CD4-positive, alpha-beta memory T cell (primary cell): ENCODE results near the gene NF2. TPM values are rescaled to one million over a fixed set of nuclear protein-coding genes. Genes with fewer than 3 reads are reported as not detected.

Experiments used
- CTCF ChIA-PET: fragments of 350-600 bp; sonication (Branson Sonifier 250); formaldehyde crosslinking; loops from one replicate; lab custom pipeline; 2021; ENCODE audit warnings: inconsistent platforms; ENCODE audit not compliant: partially characterized antibody; lab: Charles Lee
- POLR2A ChIA-PET: fragments of 350-600 bp; sonication (Branson Sonifier 250); formaldehyde crosslinking; loops from one replicate; lab custom pipeline; 2021; ENCODE audit not compliant: partially characterized antibody; lab: Charles Lee
- DNase-seq, 5 donors: peaks; one replicate each; pipeline versions ENCODE4 v3.0.0 to v3.0.0-alpha.2; 2020 to 2022; ENCODE audit warnings: mixed read lengths in 1 of 5
- H3K27ac ChIP-seq: one replicate; pipeline ENCODE4 v1.7.0; 2013; ENCODE audit warnings: low read depth, low read length
- H3K27me3 ChIP-seq: 2 replicates; pipeline ENCODE4 v1.7.0; 2013; ENCODE audit warnings: mild to moderate bottlenecking, low read length, moderate library complexity; ENCODE audit not compliant: insufficient read depth
- H3K36me3 ChIP-seq: 2 replicates; pipeline ENCODE4 v1.7.0; 2013; ENCODE audit warnings: mild to moderate bottlenecking, low read length, moderate library complexity; ENCODE audit not compliant: insufficient read depth
- H3K4me1 ChIP-seq: 2 replicates; pipeline ENCODE4 v1.7.0; 2013; ENCODE audit warnings: mild to moderate bottlenecking, low read length, moderate library complexity; ENCODE audit not compliant: insufficient read depth
- H3K4me3 ChIP-seq, 2 donors: one replicate each; pipeline ENCODE4 v1.7.0; 2013; ENCODE audit warnings: low read length in 2 of 2, mild to moderate bottlenecking in 1 of 2
- H3K9me3 ChIP-seq, 2 donors: one replicate each; pipeline ENCODE4 v1.7.0; 2013; ENCODE audit warnings: low read length in 2 of 2, control low read depth in 1 of 2; ENCODE audit not compliant: control insufficient read depth in 1 of 2
- H3K27ac Mint-ChIP-seq, 7 donors: one replicate each; pipeline ENCODE4 v1.8.0; 2020 to 2021; ENCODE audit warnings: mixed read lengths in 7 of 7, mild to moderate bottlenecking in 6 of 7, inconsistent platforms in 3 of 7, moderate library complexity in 3 of 7
- H3K27me3 Mint-ChIP-seq, 2 donors: one replicate each; pipeline ENCODE4 v1.8.0; 2020 to 2021; ENCODE audit warnings: mixed read lengths in 2 of 2
- H3K36me3 Mint-ChIP-seq, 2 donors: one replicate each; pipeline ENCODE4 v1.8.0; 2020 to 2021; ENCODE audit warnings: mixed read lengths in 2 of 2, inconsistent platforms in 1 of 2, mild to moderate bottlenecking in 1 of 2
- H3K4me1 Mint-ChIP-seq, 4 donors: one replicate each; pipeline ENCODE4 v1.8.0; 2020 to 2021; ENCODE audit warnings: mixed read lengths in 4 of 4, mild to moderate bottlenecking in 1 of 4
- H3K4me3 Mint-ChIP-seq, 8 donors: one replicate each; pipeline ENCODE4 v1.8.0; 2020 to 2021; ENCODE audit warnings: mixed read lengths in 8 of 8, mild to moderate bottlenecking in 7 of 8, moderate library complexity in 6 of 8, inconsistent platforms in 3 of 8
- H3K9me3 Mint-ChIP-seq, 8 donors: one replicate each; pipeline ENCODE4 v1.8.0; 2020 to 2021; ENCODE audit warnings: mixed read lengths in 8 of 8, mild to moderate bottlenecking in 5 of 8, inconsistent platforms in 3 of 8, moderate library complexity in 1 of 8
- intact Hi-C: fragments of 100-400 bp; cut with micrococcal nuclease; formaldehyde crosslinking; loops from one replicate; pipeline ENCODE4 v1.15.1; 2023
- polyA plus RNA-seq, 2 donors: library from polyadenylated mRNA; unstranded; fragments of 300-500 nt; fragmentation: Illumina TruSeq; gene quantifications; one replicate each; pipeline ENCODE4 v1.2.3, GENCODE V29; 2021
- total RNA-seq, 2 experiments: library from RNA; stranded (reverse); gene quantifications; one replicate each; pipeline ENCODE4 v1.2.3, GENCODE V29; 2021

NF2 gene
- total and polyA plus RNA-seq, 4 experiments from 2014 or later, result 11.7 to 31.4 (median 24.2) TPM

DNA sequence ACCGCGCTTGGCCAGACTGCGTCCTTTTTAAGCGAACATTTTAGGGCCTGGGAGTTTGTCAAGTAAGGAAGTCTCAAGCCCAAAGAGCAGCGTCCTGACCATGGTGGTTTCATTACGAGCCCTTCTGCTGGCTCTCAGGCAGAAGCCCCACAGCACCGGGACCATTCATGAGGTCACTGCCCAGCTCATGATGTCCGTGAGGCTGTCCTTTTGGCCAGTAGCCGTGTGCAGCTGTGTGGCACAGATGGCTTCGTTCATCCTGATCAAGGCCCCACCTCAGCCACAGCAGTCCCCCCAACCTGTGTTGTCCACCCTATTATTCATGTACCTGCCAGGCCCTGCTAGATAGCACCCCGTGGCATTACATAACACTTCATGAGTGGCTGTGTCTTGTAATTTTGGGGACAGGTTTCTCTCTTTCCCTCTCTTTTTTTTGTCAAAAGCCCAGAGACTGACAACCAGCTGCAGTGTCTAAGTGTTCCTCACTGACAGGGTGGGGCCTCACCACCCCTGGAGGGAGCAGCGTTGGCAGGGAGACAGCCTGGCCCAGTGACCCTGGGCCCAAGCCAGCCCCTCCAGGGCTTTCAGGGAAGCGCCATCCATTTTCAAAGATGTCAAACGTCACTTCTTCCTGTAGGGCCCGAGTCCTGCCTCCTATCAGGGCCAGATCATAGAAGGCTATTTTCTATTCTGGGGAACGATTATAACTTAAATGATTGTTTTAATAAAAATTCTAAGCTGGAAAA lies 94.6 kb downstream of the NF2 start:
- no peak for DNase-seq
- ChIA-PET POLR2A (no interaction called here), CTCF (no interaction called here)
- intact Hi-C loops, result no loop called here
- Mint-ChIP-seq H3K4me3 (no peak overlapping the region), H3K27me3 (no peaks in the 10 kb centered on the region), H3K27ac (no peak overlapping the region), H3K4me1 (peaks cover 4 to 20% (median 16%) of the 10 kb centered on the region in 4 donors), H3K36me3 (peaks cover 25 to 36% of the 10 kb centered on the region in 2 donors), H3K9me3 (no peaks in the 10 kb centered on the region)
- Histone ChIP-seq H3K4me3 (no peak overlapping the region), H3K27me3 (no peaks in the 10 kb centered on the region), H3K4me1 (peaks cover 18% of the 10 kb centered on the region), H3K9me3 (no peaks in the 10 kb centered on the region), H3K36me3 (peaks cover 3% of the 10 kb centered on the region), H3K27ac (no peak overlapping the region)

DNA sequence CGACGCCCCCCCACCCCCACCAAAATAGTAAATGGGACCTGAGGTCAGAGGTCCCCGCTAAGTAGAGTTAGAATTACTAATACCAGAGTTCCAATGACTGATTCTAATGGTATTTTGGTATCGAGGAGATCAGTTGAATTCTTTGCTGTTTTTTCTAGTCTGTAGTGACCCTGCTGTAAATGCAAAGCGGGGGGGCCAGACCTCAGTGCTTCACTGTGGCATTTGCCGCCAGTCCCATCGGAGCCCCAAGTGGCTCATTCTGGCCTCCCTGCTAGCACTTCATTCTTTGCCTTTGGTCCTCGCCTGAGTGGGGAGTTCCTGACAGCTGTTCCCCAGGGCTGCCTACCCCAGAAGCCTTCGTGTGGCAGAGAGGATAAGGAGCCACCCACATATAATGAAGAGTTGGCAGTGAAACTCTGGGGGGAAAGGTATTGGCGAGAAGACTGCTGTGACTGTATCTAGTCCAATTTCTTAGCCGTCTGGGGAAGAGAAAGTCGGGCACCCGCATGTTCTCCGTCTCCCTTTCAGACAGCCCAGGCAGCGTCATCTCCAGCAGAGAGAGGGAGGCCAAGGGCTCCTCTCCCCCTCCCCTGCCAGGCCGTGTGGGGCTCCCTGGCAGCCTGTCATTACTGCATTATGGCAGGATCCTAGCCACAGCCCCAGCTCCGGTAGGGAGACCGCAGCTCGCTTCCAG lies 96.9 kb downstream of the NF2 start:
- Histone ChIP-seq H3K27me3 (no peaks in the 10 kb centered on the region), H3K4me3 (no peak overlapping the region), H3K36me3 (no peaks in the 10 kb centered on the region), H3K9me3 (no peaks in the 10 kb centered on the region), H3K27ac (no peak overlapping the region), H3K4me1 (peaks cover 18% of the 10 kb centered on the region)
- H3K27me3 Mint-ChIP-seq, result no peaks in the 10 kb centered on the region
- H3K27ac Mint-ChIP-seq, result peak overlapping the region in 2 of 7 donors; percentile 7 to 59
- POLR2A ChIA-PET, result no interaction called here
- DNase-seq, result no peak
- CTCF ChIA-PET, result no interaction called here
- H3K9me3 Mint-ChIP-seq, result no peaks in the 10 kb centered on the region
- peaks cover 6 to 20% (median 16%) of the 10 kb centered on the region in 4 donors for H3K4me1 Mint-ChIP-seq
- no peak overlapping the region for H3K4me3 Mint-ChIP-seq
- peaks cover 12 to 21% of the 10 kb centered on the region in 2 donors for H3K36me3 Mint-ChIP-seq
- intact Hi-C loops, result no loop called here

DNA sequence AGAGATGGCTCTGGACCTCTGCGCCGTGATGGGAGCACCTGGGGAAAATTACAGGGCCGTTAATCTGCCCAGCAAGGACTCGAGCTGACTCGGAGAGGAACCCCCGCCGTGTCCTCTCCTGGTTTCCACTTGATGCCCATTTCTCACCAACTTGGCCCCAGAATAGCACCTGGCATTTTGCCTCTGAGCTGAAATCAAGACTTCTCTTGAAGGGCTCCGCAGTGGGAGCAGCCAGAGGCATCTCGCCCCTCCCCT lies 97.4 kb downstream of the NF2 start:
- peak overlapping the region in 2 of 7 donors; percentile 43 to 62 for H3K27ac Mint-ChIP-seq
- no peaks in the 10 kb centered on the region for H3K27me3 Mint-ChIP-seq
- H3K27me3 ChIP-seq, result no peaks in the 10 kb centered on the region
- no peak for DNase-seq
- ChIA-PET CTCF (no interaction called here), POLR2A (no interaction called here)
- peak overlapping the region in 1 of 8 donors; percentile 41 for H3K4me3 Mint-ChIP-seq
- H3K4me1 ChIP-seq, result peaks cover 18% of the 10 kb centered on the region
- peaks cover 6 to 20% (median 16%) of the 10 kb centered on the region in 4 donors for H3K4me1 Mint-ChIP-seq
- H3K9me3 ChIP-seq, result no peaks in the 10 kb centered on the region
- H3K9me3 Mint-ChIP-seq, result no peaks in the 10 kb centered on the region
- H3K4me3 ChIP-seq, result no peak overlapping the region
- intact Hi-C loops, result no loop called here
- H3K36me3 ChIP-seq, result no peaks in the 10 kb centered on the region
- H3K36me3 Mint-ChIP-seq, result peaks cover 12 to 16% of the 10 kb centered on the region in 2 donors
- no peak overlapping the region for H3K27ac ChIP-seq

DNA sequence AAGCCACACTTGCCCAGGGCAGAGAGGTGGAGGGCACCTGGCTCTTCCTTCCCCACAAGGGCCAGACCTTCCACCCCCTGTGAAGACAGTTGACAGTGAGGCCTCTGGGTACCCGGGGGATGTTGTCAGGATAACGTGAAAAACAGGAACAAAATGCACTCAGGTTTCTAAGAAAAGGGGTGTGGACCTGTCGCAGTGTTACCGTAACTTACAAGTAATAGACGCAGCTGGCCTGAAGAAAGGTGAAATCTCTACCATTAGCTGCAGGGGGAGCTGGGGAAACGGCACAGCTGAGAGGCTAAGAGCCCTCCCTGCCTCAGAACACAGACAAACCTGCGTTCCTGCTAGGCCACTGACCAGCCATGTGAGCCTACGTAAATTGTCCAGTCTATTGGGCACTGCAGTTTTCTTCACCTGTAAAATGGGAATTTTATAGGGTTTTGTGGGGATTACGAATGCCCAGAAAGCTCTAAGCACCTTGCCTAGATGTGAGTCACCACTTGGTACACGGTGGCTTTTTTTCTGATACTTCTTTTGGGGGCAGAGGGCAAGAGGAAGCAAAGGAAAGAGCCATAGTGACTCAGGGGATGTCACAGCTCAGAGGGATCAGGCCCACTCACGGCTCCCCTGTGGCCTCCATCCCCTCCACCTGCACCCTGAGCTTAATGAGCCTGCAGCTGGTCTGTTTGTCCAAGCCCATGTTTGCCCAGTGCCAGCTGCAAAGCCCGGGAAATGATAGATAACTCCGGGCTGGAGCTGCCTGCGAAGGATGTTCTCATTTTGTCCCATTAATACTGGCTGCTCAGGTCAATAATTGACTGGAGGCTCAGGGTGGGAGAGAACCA lies 97.9 kb downstream of the NF2 start:
- no peaks in the 10 kb centered on the region for H3K36me3 ChIP-seq
- no peak overlapping the region for H3K27ac ChIP-seq
- peaks cover 18% of the 10 kb centered on the region for H3K4me1 ChIP-seq
- Mint-ChIP-seq H3K27ac (peak overlapping the region in 4 of 7 donors; percentile 43 to 70 (median 60)), H3K4me1 (peaks cover 6 to 20% (median 16%) of the 10 kb centered on the region in 4 donors), H3K4me3 (peak overlapping the region in 3 of 8 donors; percentile 20 to 41 (median 20)), H3K27me3 (no peaks in the 10 kb centered on the region), H3K36me3 (peaks cover 6 to 12% of the 10 kb centered on the region in 2 donors), H3K9me3 (no peaks in the 10 kb centered on the region)
- no peaks in the 10 kb centered on the region for H3K27me3 ChIP-seq
- no peak overlapping the region for H3K4me3 ChIP-seq
- ChIA-PET CTCF (interaction anchor here (1.4 kb wide), 1 partner anchor 13 kb away, joined by 4 read pairs; no protein-coding TSS in a partner anchor), POLR2A (no interaction called here)
- peak in 3 of 5 donors; percentile 14 to 41 (median 17) for DNase-seq
- no peaks in the 10 kb centered on the region for H3K9me3 ChIP-seq
- intact Hi-C loops, result no loop called here

DNA sequence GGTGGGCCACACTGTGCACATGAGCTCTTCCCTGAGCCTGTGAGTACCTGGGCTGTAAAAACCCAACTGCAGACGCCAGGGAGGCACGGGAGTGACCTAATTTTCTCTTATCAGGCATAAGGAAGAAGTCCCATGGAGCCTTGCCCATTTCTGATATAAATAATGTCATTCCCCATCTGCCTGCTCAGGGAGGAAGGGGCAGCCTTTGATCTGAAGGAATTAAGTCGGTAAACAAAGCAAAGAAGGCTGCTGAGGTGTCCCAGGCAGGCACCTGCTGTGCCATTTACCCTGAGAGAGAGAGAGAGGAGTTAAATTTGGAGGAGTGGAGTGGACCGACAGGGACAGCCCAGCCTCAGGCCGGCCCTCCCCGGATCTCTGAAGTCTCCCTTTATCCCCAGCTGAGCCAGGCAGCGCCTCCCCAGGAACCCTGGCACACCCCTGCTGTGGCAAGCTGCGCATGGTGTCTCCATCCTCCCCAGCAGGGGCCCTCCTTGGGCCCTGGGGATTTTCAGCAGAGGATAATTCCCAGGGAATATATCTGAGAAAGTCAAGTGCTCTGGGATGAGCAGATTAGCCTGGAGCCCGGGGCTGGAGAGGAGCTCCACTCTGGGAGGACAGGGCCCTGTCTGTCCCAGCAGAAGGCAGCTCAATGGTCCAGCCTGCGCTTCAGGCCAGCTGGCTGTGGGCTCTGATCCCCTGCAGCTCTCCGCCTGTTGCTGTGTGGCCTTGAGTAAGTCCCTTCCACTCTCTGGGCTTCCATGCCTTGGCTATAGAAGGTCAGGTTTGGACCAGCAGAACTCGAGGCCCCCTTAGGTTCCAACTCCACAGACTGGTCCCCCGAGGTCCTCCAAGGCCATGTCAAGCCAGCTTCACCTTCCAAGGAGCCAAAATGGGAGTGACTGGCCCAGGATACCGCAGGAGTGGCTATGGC lies 98.8 kb downstream of the NF2 start:
- DNase-seq, result no peak
- no peak overlapping the region for H3K4me3 ChIP-seq
- no peak overlapping the region for H3K27ac ChIP-seq
- no peaks in the 10 kb centered on the region for H3K9me3 ChIP-seq
- peaks cover 18% of the 10 kb centered on the region for H3K4me1 ChIP-seq
- Mint-ChIP-seq H3K4me3 (no peak overlapping the region), H3K4me1 (peaks cover 6 to 20% (median 16%) of the 10 kb centered on the region in 4 donors), H3K27me3 (peaks cover 0 to under 1% of the 10 kb centered on the region in 2 donors), H3K36me3 (peaks cover under 1 to 8% of the 10 kb centered on the region in 2 donors), H3K27ac (peak overlapping the region in 1 of 7 donors; percentile 57), H3K9me3 (no peaks in the 10 kb centered on the region)
- POLR2A ChIA-PET, result no interaction called here
- intact Hi-C loops, result no loop called here
- H3K36me3 ChIP-seq, result no peaks in the 10 kb centered on the region
- CTCF ChIA-PET, result interaction anchor here (1.4 kb wide), 1 partner anchor 13 kb away, joined by 4 read pairs; no protein-coding TSS in a partner anchor
- H3K27me3 ChIP-seq, result no peaks in the 10 kb centered on the region

DNA sequence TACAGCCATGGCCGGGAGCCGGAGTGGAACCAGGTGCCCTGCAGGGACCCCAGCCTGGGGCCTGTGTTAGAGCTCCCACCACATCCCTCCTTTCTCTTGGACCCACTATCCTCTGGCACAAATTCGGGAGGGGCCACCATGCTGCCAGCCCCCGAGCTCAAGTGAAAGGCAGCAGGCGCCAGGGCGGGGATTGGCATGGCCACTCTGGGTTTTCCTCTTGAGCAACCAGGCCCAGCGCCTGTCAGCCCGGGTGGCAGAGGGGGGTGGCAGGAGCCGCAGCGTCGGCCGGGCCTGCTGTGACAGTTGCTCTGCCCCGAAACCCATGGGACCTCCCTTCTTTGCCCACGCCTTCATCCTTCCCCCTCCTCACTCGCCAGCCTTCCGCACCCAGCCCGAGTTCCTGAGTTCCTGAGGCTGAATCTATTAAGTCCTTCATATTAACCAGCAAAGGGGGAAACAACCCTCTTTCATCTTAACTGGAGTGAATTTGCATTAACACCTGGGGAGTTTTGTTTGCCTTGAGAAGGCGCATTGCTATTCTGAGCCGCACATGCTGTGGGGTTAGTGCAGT lies 99.6 kb downstream of the NF2 start:
- H3K4me3 ChIP-seq, result no peak overlapping the region
- Mint-ChIP-seq H3K36me3 (peaks cover 0 to 6% of the 10 kb centered on the region in 2 donors), H3K27ac (no peak overlapping the region), H3K4me1 (peaks cover 6 to 20% (median 16%) of the 10 kb centered on the region in 4 donors), H3K9me3 (no peaks in the 10 kb centered on the region), H3K4me3 (no peak overlapping the region), H3K27me3 (peaks cover 0 to 2% of the 10 kb centered on the region in 2 donors)
- intact Hi-C loops, result no loop called here
- H3K27me3 ChIP-seq, result no peaks in the 10 kb centered on the region
- H3K9me3 ChIP-seq, result no peaks in the 10 kb centered on the region
- ChIA-PET POLR2A (no interaction called here), CTCF (no interaction called here)
- no peaks in the 10 kb centered on the region for H3K36me3 ChIP-seq
- DNase-seq, result no peak
- H3K4me1 ChIP-seq, result peaks cover 18% of the 10 kb centered on the region
- no peak overlapping the region for H3K27ac ChIP-seq
